ENCODE measurements around the gene UNC93A. TPM values are rescaled to one million over a fixed set of nuclear protein-coding genes. Genes with fewer than 3 reads are reported as not detected.

The UNC93A gene
- total and polyA plus RNA-seq, 9 of the 15 experiments (the other 6 are each of a cell fraction or from before 2014, with no cell fraction given), result not detected

GRCh38 chr6:167327391-167327790 is 36.3 kb downstream of the UNC93A start:
- in situ Hi-C loops (cut with MboI), result loop anchor here (25.0 kb wide), 1 partner anchor 1440 kb away; no protein-coding TSS in a partner anchor
- Histone ChIP-seq H3K9me3 (replicated peaks; ENCODE audit: control insufficient read depth, insufficient read depth, low read depth, low read length) (no peaks in the 10 kb centered on the region), H3K4me2 (ENCODE audit: insufficient read depth, low read length) (no peak overlapping the region), H3K9me1 (ENCODE audit: control insufficient read depth, insufficient read depth, low read length) (no peaks in the 10 kb centered on the region), H3K79me2 (ENCODE audit: control insufficient read depth, insufficient read depth, low read length) (no peaks in the 10 kb centered on the region), H3K4me1 (replicated peaks in 1 of 2; ENCODE audit: control insufficient read depth in 2 of 2, insufficient read depth in 2 of 2, low read length in 2 of 2) (no peaks in the 10 kb centered on the region), H3K4me3 (no peak overlapping the region), H4K20me1 (replicated peaks; ENCODE audit: control insufficient read depth, insufficient read depth, low read length) (no peaks in the 10 kb centered on the region; the same call in 1 of the 2 replicates), H3K27ac (ENCODE audit: extremely low read depth, low read depth, low read length) (no peak overlapping the region), H3K36me3 (ENCODE audit: control insufficient read depth, insufficient read depth, low read length) (no peaks in the 10 kb centered on the region), H3K9ac (ENCODE audit: insufficient read depth in 1 of 2, low read depth in 2 of 2, low read length in 2 of 2) (no peak overlapping the region), H2AFZ (ENCODE audit: low read depth, low read length) (no peak overlapping the region), H3K27me3 (ENCODE audit: control insufficient read depth in 2 of 2, insufficient read depth in 2 of 2, low read length in 2 of 2) (peaks cover 36 to 54% of the 10 kb centered on the region in 2 experiments)
- WGBS (ENCODE audit: insufficient coverage, low coverage, missing lambda C conversion rate), result 0% methylated on average over 4 of the region's 4 CpGs
- no peak for ATAC-seq
- ChIA-PET POLR2A (no interaction called here), CTCF (ENCODE audit: low intra/inter-chr PET ratio) (no interaction called here)
- DNase-seq (ENCODE audit: extremely low read depth in 1 of 4, low spot score in 3 of 4), result no peak
- intact Hi-C loops (cut with micrococcal nuclease), result no loop called here
- BruUV-seq (replicated peaks), result no TSS peak
- no peak for FAIRE-seq
- TF ChIP-seq NFYB (IDR thresholded peaks at IDR 0.05; ENCODE audit: extremely low read depth, insufficient read length) (no peak), DEAF1 (CRISPR knock-in tag; IDR thresholded peaks at IDR 0.05) (no peak), KDM2B (CRISPR knock-in tag; IDR thresholded peaks at IDR 0.05) (no peak), CBX2 (IDR thresholded peaks at IDR 0.05; ENCODE audit: insufficient read depth, low read length, poor library complexity, severe bottlenecking) (no peak), ZNF12 (CRISPR knock-in tag; IDR thresholded peaks at IDR 0.05) (no peak), E2F1 (CRISPR knock-in tag; IDR thresholded peaks at IDR 0.05) (no peak), ZBTB2 (IDR thresholded peaks at IDR 0.05) (no peak), ID3 (CRISPR knock-in tag; IDR thresholded peaks at IDR 0.05) (no peak), ID3 (tag; IDR thresholded peaks at IDR 0.05) (no peak), MYC (IDR thresholded peaks at IDR 0.05; ENCODE audit: low read depth, low read length) (no peak), MYC (CRISPR knock-in tag; IDR thresholded peaks at IDR 0.05; ENCODE audit: borderline replicate concordance, low read depth) (no peak), SNAPC5 (CRISPR knock-in tag; IDR thresholded peaks at IDR 0.05) (no peak), SIN3B (IDR thresholded peaks at IDR 0.05; ENCODE audit: low read depth) (no peak)
